SK-N-SH (cell line): Measurements from ENCODE around the gene HIRA. TPM values are rescaled to one million over a fixed set of nuclear protein-coding genes. Genes with fewer than 3 reads are reported as not detected.
"Not testable (repeated sequence)": the region's sequence is repeated elsewhere in the genome, so short reads cannot be mapped to it uniquely, and the experiment has no call there.

Experiments
- CTCF ChIA-PET: fragments of 300-600, 350-600 bp; formaldehyde crosslinking; extraction: SDS; loops from one replicate; lab custom pipeline; 2021; lab: Yijun Ruan, JAX
- POLR2A ChIA-PET: fragments of 350-600 bp; sonication (Branson Sonifier 250); formaldehyde crosslinking; extraction: SDS; loops from one replicate; lab custom pipeline; 2020; ENCODE audit warnings: antibody characterized with exemption, inconsistent platforms; lab: Yijun Ruan, JAX
- DNase-seq: peaks from one replicate; pipeline ENCODE4 v3.0.0; 2012
- H2AFZ ChIP-seq: fragments of 200-600 bp; sonication (generic); 2 replicates; pipeline ENCODE4 v1.8.1; 2016; ENCODE audit warnings: antibody characterized with exemption, mild to moderate bottlenecking, low read depth
- H3F3A ChIP-seq: fragments of 200-600 bp; sonication (generic); replicated peaks from 2 replicates; pipeline ENCODE3; 2016; ENCODE audit warnings: antibody characterized with exemption, mild to moderate bottlenecking; ENCODE audit not compliant: insufficient read depth
- H3K27ac ChIP-seq, 2 experiments: fragments of 200-500 bp in 1 of 2; fragments of 200-600 bp in 1 of 2; sonication (Bioruptor generic) in 1 of 2; sonication (generic), shearing (Covaris generic) in 1 of 2; 2 replicates each; pipeline versions ENCODE4 v1.5.1 to v1.6.1; 2014 to 2016; ENCODE audit warnings: low read depth in 2 of 2, inconsistent platforms in 1 of 2, low read length in 1 of 2, mild to moderate bottlenecking in 1 of 2, mixed read lengths in 1 of 2
- H3K27me3 ChIP-seq: fragments of 200-600 bp; sonication (generic), shearing (Covaris generic); 2 replicates; pipeline ENCODE4 v1.6.1; 2016; ENCODE audit warnings: mixed run types; ENCODE audit not compliant: insufficient read depth
- H3K36me3 ChIP-seq, 2 experiments: fragments of 200-500 bp in 1 of 2; fragments of 200-600 bp in 1 of 2; sonication (Bioruptor generic) in 1 of 2; sonication (generic) in 1 of 2; replicated peaks in 1 of 2; 2 replicates each; pipeline versions ENCODE3 to v1.5.1; 2014 to 2016; ENCODE audit warnings: low read length in 1 of 2, mild to moderate bottlenecking in 1 of 2; ENCODE audit not compliant: insufficient read depth in 2 of 2, control insufficient read depth in 1 of 2
- H3K4me1 ChIP-seq, 2 experiments: fragments of 200-500 bp in 1 of 2; fragments of 200-600 bp in 1 of 2; sonication (Bioruptor generic) in 1 of 2; sonication (generic), shearing (Covaris generic) in 1 of 2; 2 replicates each; pipeline versions ENCODE4 v1.5.1 to v1.6.1; 2014 to 2016; ENCODE audit warnings: low read depth in 1 of 2, low read length in 1 of 2, mixed run types in 1 of 2; ENCODE audit not compliant: insufficient read depth in 2 of 2, control insufficient read depth in 1 of 2
- H3K4me2 ChIP-seq: fragments of 200-600 bp; sonication (generic), shearing (Covaris generic); 2 replicates; pipeline ENCODE4 v1.6.1; 2017; ENCODE audit warnings: mixed run types
- H3K4me3 ChIP-seq, 2 experiments: fragments of 200-500 bp in 1 of 2; fragments of 200-600 bp in 1 of 2; sonication (Bioruptor generic) in 1 of 2; sonication (generic), shearing (Covaris generic) in 1 of 2; 2 replicates each; pipeline versions ENCODE4 v1.5.1 to v1.8.1; 2014 to 2016; ENCODE audit warnings: low read depth in 2 of 2, inconsistent platforms in 1 of 2, low read length in 1 of 2, mild to moderate bottlenecking in 1 of 2, mixed read lengths in 1 of 2, moderate library complexity in 1 of 2
- H3K79me2 ChIP-seq: fragments of 200-600 bp; sonication (generic); 2 replicates; pipeline ENCODE4 v1.8.1; 2017; ENCODE audit warnings: mild to moderate bottlenecking; ENCODE audit not compliant: insufficient read depth
- H3K9ac ChIP-seq: fragments of 200-600 bp; sonication (generic); 2 replicates; pipeline ENCODE4 v1.6.1; 2017; ENCODE audit warnings: mixed run types
- H3K9me2 ChIP-seq: fragments of 200-600 bp; sonication (generic); 2 replicates; pipeline ENCODE4 v1.6.1; 2017; ENCODE audit warnings: mixed run types
- H3K9me3 ChIP-seq: fragments of 200-600 bp; sonication (generic); 2 replicates; pipeline ENCODE4 v1.6.1; 2017; ENCODE audit warnings: mixed run types, mild to moderate bottlenecking, moderate library complexity
- H4K20me1 ChIP-seq: fragments of 200-600 bp; sonication (generic); 2 replicates; pipeline ENCODE4 v1.6.1; 2017; ENCODE audit warnings: mild to moderate bottlenecking, mixed run types; ENCODE audit not compliant: insufficient read depth
- ELF1 ChIP-seq: IDR thresholded peaks from 2 replicates; pipeline ENCODE4 v1.4.0; 2012
- EP300 ChIP-seq, 2 experiments: IDR thresholded peaks; 2 replicates each; pipeline versions ENCODE4 v1.4.0 to v1.6.1; 2012; ENCODE audit warnings: borderline replicate concordance in 1 of 2, low read depth in 1 of 2, low read length in 1 of 2
- FOSL2 ChIP-seq: IDR thresholded peaks from 2 replicates; pipeline ENCODE4 v1.4.0; 2012; ENCODE audit warnings: low read depth, mild to moderate bottlenecking, moderate library complexity, borderline replicate concordance
- FOXM1 ChIP-seq: IDR thresholded peaks from 2 replicates; pipeline ENCODE4 v1.4.0; 2012; ENCODE audit warnings: low read depth, mild to moderate bottlenecking
- GATA2 ChIP-seq: sonication (generic); formaldehyde crosslinking; IDR thresholded peaks from 2 replicates; pipeline ENCODE4 v1.5.0; 2020; ENCODE audit warnings: mild to moderate bottlenecking, missing genetic modification reagents
- JUND ChIP-seq: IDR thresholded peaks from 2 replicates; pipeline ENCODE4 v1.4.0; 2012
- MAX ChIP-seq: IDR thresholded peaks from 2 replicates; pipeline ENCODE4 v1.4.0; 2012; ENCODE audit warnings: low read depth
- MEF2A ChIP-seq: IDR thresholded peaks from 2 replicates; pipeline ENCODE4 v1.4.0; 2012; ENCODE audit warnings: low read depth, borderline replicate concordance
- MXI1 ChIP-seq: IDR thresholded peaks from 2 replicates; pipeline ENCODE4 v1.6.1; 2012; ENCODE audit warnings: mild to moderate bottlenecking, low read depth, low read length, improper control_type of control experiment
- NFIC ChIP-seq: IDR thresholded peaks from 2 replicates; pipeline ENCODE4 v1.4.0; 2012; ENCODE audit warnings: borderline replicate concordance
- NRF1 ChIP-seq: IDR thresholded peaks from 2 replicates; pipeline ENCODE4 v1.6.1; 2012; ENCODE audit warnings: low read depth, mild to moderate bottlenecking, low read length
- PBX3 ChIP-seq: IDR thresholded peaks from 2 replicates; pipeline ENCODE4; 2012
- RFX5 ChIP-seq: IDR thresholded peaks from 2 replicates; pipeline ENCODE4 v1.6.1; 2012; ENCODE audit warnings: mild to moderate bottlenecking, improper control_type of control experiment, low read length
- SIN3A ChIP-seq: IDR thresholded peaks from 2 replicates; pipeline ENCODE4 v1.6.1; 2012; ENCODE audit warnings: low read depth, mild to moderate bottlenecking, low read length, moderate library complexity, borderline replicate concordance
- TAF1 ChIP-seq: IDR thresholded peaks from 2 replicates; pipeline ENCODE4 v1.6.1; 2012; ENCODE audit warnings: low read depth, mild to moderate bottlenecking, low read length, moderate library complexity, borderline replicate concordance
- TCF12 ChIP-seq: IDR thresholded peaks from 2 replicates; pipeline ENCODE4 v1.4.0; 2012
- USF1 ChIP-seq: IDR thresholded peaks from 2 replicates; pipeline ENCODE4 v1.4.0; 2012; ENCODE audit warnings: low read depth, borderline replicate concordance
- USF2 ChIP-seq: fragments of 150-350 bp; IDR thresholded peaks from 2 replicates; pipeline ENCODE4 v1.6.1; 2017; ENCODE audit warnings: antibody characterized with exemption, low read length, low read depth, borderline replicate concordance
- WGBS: methylation state at CpG from one replicate; pipeline ENCODE4 v1.1.6; 2017; ENCODE audit warnings: low lambda C conversion rate; 5-methylcytosine and 5-hydroxymethylcytosine counted together
- polyA plus RNA-seq, 3 experiments: library from polyadenylated mRNA; depleted of rRNA; stranded (reverse); fragments of >200 nt; gene quantifications; 2 replicates each; pipeline ENCODE4 v1.2.3, GENCODE V29; 2012

HIRA gene
- polyA plus RNA-seq, 1 of the 3 experiments (the other 2 are of a cell fraction): 21.0 TPM

GRCh38 chr22:19445279-19445982, 13.9 kb upstream of the HIRA start:
- H3K27me3 ChIP-seq, H3K4me2 ChIP-seq, POLR2A ChIA-PET, DNase-seq, H3F3A ChIP-seq, H3K9ac ChIP-seq, H3K4me3 ChIP-seq, H2AFZ ChIP-seq, H3K9me3 ChIP-seq, H3K9me2 ChIP-seq, H3K27ac ChIP-seq: not testable (repeated sequence)
- Histone ChIP-seq H3K36me3 (peaks cover 0 to 35% of the 10 kb centered on the region in 2 experiments), H3K4me1 (peaks cover 0 to 19% of the 10 kb centered on the region in 2 experiments; a peak in 1 of 4 replicates), H4K20me1 (0 out of 2 replicates have a peak, but pooled peaks cover 11% of the 10 kb centered on the region), H3K79me2 (peaks cover 61% of the 10 kb centered on the region)
- CTCF ChIA-PET: interaction anchor here (1.0 to 2.2 kb wide), 2 partner anchors 15 to 185 kb away, joined by 3 to 7 read pairs; no protein-coding TSS in a partner anchor
- 98% methylated on average over 9 of the region's 9 CpGs for WGBS

- Histone ChIP-seq H3K9me3 (no peaks in the 10 kb centered on the region), H3K4me3 (no peak overlapping the region), H3K9ac (no peak overlapping the region), H3F3A (no peaks in the 10 kb centered on the region), H3K79me2 (peaks cover 66% of the 10 kb centered on the region), H3K4me1 (peaks cover 0 to 15% of the 10 kb centered on the region in 2 experiments; a peak in 1 of 4 replicates), H4K20me1 (0 out of 2 replicates have a peak, but pooled peaks cover 11% of the 10 kb centered on the region), H3K9me2 (no peaks in the 10 kb centered on the region), H2AFZ (no peak overlapping the region), H3K27ac (no peak overlapping the region)
- CTCF ChIA-PET: interaction anchor here (1.1 to 2.2 kb wide), 2 partner anchors 15 to 186 kb away, joined by 3 to 7 read pairs; no protein-coding TSS in a partner anchor
- no peak for DNase-seq
- POLR2A ChIA-PET: interaction anchor here (1.2 kb wide), 1 partner anchor 12 kb away, joined by 3 read pairs; the partner anchor contains the start of gene MRPL40
- TF ChIP-seq TCF12: no peak
- TF ChIP-seq TAF1: no peak
- no peak for TF ChIP-seq MEF2A
- no peak for TF ChIP-seq MXI1
- no peak for TF ChIP-seq SIN3A
- no peak for TF ChIP-seq NFIC
- TF ChIP-seq PBX3: no peak
- TF ChIP-seq GATA2 (CRISPR knock-in tag): no peak
- TF ChIP-seq USF2: no peak
- no peak for TF ChIP-seq FOXM1
- TF ChIP-seq USF1: no peak
- TF ChIP-seq FOSL2: no peak
- no peak for TF ChIP-seq ELF1
- no peak for TF ChIP-seq MAX
- no peak for TF ChIP-seq NRF1
- TF ChIP-seq EP300 (IDR thresholded peaks at IDR 0.05; ENCODE audit: borderline replicate concordance in 1 of 2, low read depth in 1 of 2, low read length in 1 of 2): no peak
- TF ChIP-seq JUND: no peak
- no peak for TF ChIP-seq RFX5
- TF ChIP-seq, all 33 proteins: peak for 0
- peaks cover 0 to 24% of the 10 kb centered on the region in 2 experiments for H3K36me3 ChIP-seq
- H3K27me3 ChIP-seq: no peaks in the 10 kb centered on the region
- 67% methylated on average over 4 of the region's 7 CpGs for WGBS
- H3K4me2 ChIP-seq: no peak overlapping the region
Measured at GRCh38 chr22:19443544-19444211, 12.1 kb upstream of the HIRA start.
